Aorta (tissue), 5 donors: ENCODE results near the gene DOP1A. TPM values are rescaled to one million over a fixed set of nuclear protein-coding genes. Genes with fewer than 3 reads are reported as not detected.

Experiments used
- ATAC-seq: fragments of 200-7000 bp; cut with Tn5 transposase; one replicate; pipeline ENCODE4 v1.9.1; 2022; ENCODE audit warnings: moderate library complexity; ENCODE audit not compliant: low FRiP score
- DNase-seq, 2 donors: peaks; one replicate each; pipeline ENCODE4 v3.0.0-alpha.2; 2020
- H3K27ac ChIP-seq, 2 donors: one replicate each; pipeline ENCODE4 v1.5.1; 2013; ENCODE audit warnings: low read length in 2 of 2, mild to moderate bottlenecking in 2 of 2, moderate library complexity in 2 of 2, control low read depth in 1 of 2, inconsistent platforms in 1 of 2, low read depth in 1 of 2
- H3K27me3 ChIP-seq, 2 donors: one replicate each; pipeline ENCODE4 v1.6.1; 2013; ENCODE audit warnings: control low read depth in 1 of 2, low read length in 1 of 2, mild to moderate bottlenecking in 1 of 2, moderate library complexity in 1 of 2; ENCODE audit not compliant: insufficient read depth in 2 of 2, control insufficient read depth in 1 of 2
- H3K36me3 ChIP-seq, 2 donors: one replicate each; pipeline ENCODE4 v1.6.1; 2013; ENCODE audit warnings: control low read depth in 1 of 2, low read length in 1 of 2, mild to moderate bottlenecking in 1 of 2; ENCODE audit not compliant: insufficient read depth in 2 of 2, control insufficient read depth in 1 of 2
- H3K4me1 ChIP-seq, 2 donors: one replicate each; pipeline ENCODE4 v1.6.1; 2013; ENCODE audit warnings: low read length in 2 of 2, control low read depth in 1 of 2, mild to moderate bottlenecking in 1 of 2, moderate library complexity in 1 of 2; ENCODE audit not compliant: insufficient read depth in 2 of 2, control insufficient read depth in 1 of 2
- H3K4me3 ChIP-seq, 2 donors: one replicate each; pipeline ENCODE4 v1.5.1; 2013; ENCODE audit warnings: low read length in 2 of 2, control low read depth in 1 of 2, mild to moderate bottlenecking in 1 of 2
- H3K9me3 ChIP-seq: one replicate; pipeline ENCODE4 v1.6.1; 2013; ENCODE audit warnings: mild to moderate bottlenecking, low read length; ENCODE audit not compliant: control insufficient read depth
- WGBS, 2 donors: extraction: QIAGEN DNeasy Blood & Tissue Kit; methylation state at CpG; one replicate each; pipeline ENCODE4 v1.1.7; 2013; 5-methylcytosine and 5-hydroxymethylcytosine counted together
- intact Hi-C, 2 donors: fragments of 100-400 bp; cut with DNase I; formaldehyde crosslinking; loops; one replicate each; pipeline versions ENCODE4 v1.14.2 to v1.15.0; 2022
- polyA plus RNA-seq, 2 donors: library from polyadenylated mRNA; stranded (reverse); fragments of 200-250 nt; gene quantifications; one replicate each; pipeline ENCODE4 v1.2.3, GENCODE V29; 2013
- total RNA-seq, 2 donors: library from RNA; stranded (reverse); fragmentation: NEBNext Ultra II Directional; extraction: Animal tissue kit (Norgen Biotek cat#: 25700); gene quantifications; one replicate each; pipeline ENCODE4 v1.2.1, GENCODE V29; 2021
- donor health status: healthy with polysubstance abuse.
- donor health status: Bipolar disorder and iron deficiency.
- donor health status: DM: no; HTN: no; CAD: no.
- donor health status: DM: no; HTN: no; CAD: no.
- donor health status: DM: yes; HTN: yes; CAD: no.

The DOP1A gene
- total and polyA plus RNA-seq, 4 donors, result 2.4 to 35.1 (median 19.4) TPM

- 46 to 50% methylated on average over 5 of the region's 5 CpGs for WGBS, 2 donors
- DNase-seq, result no peak
- H3K4me1 ChIP-seq, result no peaks in the 10 kb centered on the region
- no peak for ATAC-seq
- H3K36me3 ChIP-seq, result peaks cover 0 to 1% of the 10 kb centered on the region in 2 donors
- H3K27me3 ChIP-seq, result no peaks in the 10 kb centered on the region
- H3K27ac ChIP-seq, result no peak overlapping the region
- intact Hi-C loops, result no loop called here
- H3K4me3 ChIP-seq, result no peak overlapping the region
- H3K9me3 ChIP-seq, result no peaks in the 10 kb centered on the region
Observed at GRCh38 chr6:83051377-83052172, 15.9 kb upstream of the DOP1A start.

- intact Hi-C loops, result no loop called here
- DNase-seq (no peak), ATAC-seq (no peak)
- H3K27ac ChIP-seq, result no peak overlapping the region
- 77% methylated on average over 3 of the region's 3 CpGs for WGBS, 2 donors
- H3K27me3 ChIP-seq, result no peaks in the 10 kb centered on the region
- no peaks in the 10 kb centered on the region for H3K4me1 ChIP-seq
- H3K9me3 ChIP-seq, result no peaks in the 10 kb centered on the region
- no peaks in the 10 kb centered on the region for H3K36me3 ChIP-seq
- no peak overlapping the region for H3K4me3 ChIP-seq
Observed at GRCh38 chr6:83053678-83054077, 13.8 kb upstream of the DOP1A start.

GRCh38 chr6:83055366-83055964, 12.0 kb upstream of the DOP1A start:
- Histone ChIP-seq H3K9me3 (no peaks in the 10 kb centered on the region), H3K36me3 (no peaks in the 10 kb centered on the region), H3K27me3 (no peaks in the 10 kb centered on the region), H3K27ac (no peak overlapping the region), H3K4me1 (no peaks in the 10 kb centered on the region), H3K4me3 (no peak overlapping the region)
- no peak for DNase-seq
- intact Hi-C loops, result loop anchor here (5.0 kb wide), 2 partner anchors 783 to 803 kb away; no protein-coding TSS in a partner anchor
- ATAC-seq, result peak; percentile 72
- WGBS, 2 donors, result 5 to 7% methylated on average over 6 of the region's 6 CpGs

GRCh38 chr6:83057705-83058321, 9.7 kb upstream of the DOP1A start:
- intact Hi-C loops, result loop anchor here (2.0 to 5.0 kb wide), 3 partner anchors 786 to 806 kb away; no protein-coding TSS in a partner anchor
- 25 to 38% methylated on average over 4 of the region's 4 CpGs for WGBS, 2 donors
- H3K9me3 ChIP-seq, result no peaks in the 10 kb centered on the region
- no peak overlapping the region for H3K27ac ChIP-seq
- H3K4me1 ChIP-seq, result no peaks in the 10 kb centered on the region
- H3K4me3 ChIP-seq, result no peak overlapping the region
- DNase-seq (no peak), ATAC-seq (no peak)
- no peaks in the 10 kb centered on the region for H3K27me3 ChIP-seq
- H3K36me3 ChIP-seq, result no peaks in the 10 kb centered on the region

- intact Hi-C loops, result loop anchor here in 1 of 2 donors (10.0 kb wide), 1 partner anchor 154 kb away; no protein-coding TSS in a partner anchor
- H3K36me3 ChIP-seq, result no peaks in the 10 kb centered on the region
- H3K27ac ChIP-seq, result no peak overlapping the region
- no peaks in the 10 kb centered on the region for H3K9me3 ChIP-seq
- no peaks in the 10 kb centered on the region for H3K27me3 ChIP-seq
- H3K4me3 ChIP-seq, result no peak overlapping the region
- no peak for ATAC-seq
- no peak for DNase-seq
- H3K4me1 ChIP-seq, result no peaks in the 10 kb centered on the region
Observed at GRCh38 chr6:83061190-83061589, 6.3 kb upstream of the DOP1A start.

GRCh38 chr6:83062225-83062624, 5.2 kb upstream of the DOP1A start:
- intact Hi-C loops, result loop anchor here in 1 of 2 donors (10.0 kb wide), 1 partner anchor 153 kb away; no protein-coding TSS in a partner anchor
- no peaks in the 10 kb centered on the region for H3K9me3 ChIP-seq
- ATAC-seq, result no peak
- H3K36me3 ChIP-seq, result no peaks in the 10 kb centered on the region
- no peak overlapping the region for H3K27ac ChIP-seq
- 95 to 96% methylated on average over 1 of the region's 1 CpG for WGBS, 2 donors
- no peaks in the 10 kb centered on the region for H3K4me1 ChIP-seq
- no peak overlapping the region for H3K4me3 ChIP-seq
- DNase-seq, result no peak
- no peaks in the 10 kb centered on the region for H3K27me3 ChIP-seq

GRCh38 chr6:83065511-83066192, 1.8 kb upstream of the DOP1A start, which contains the start of gene UBE3D:
Gene UBE3D, minus strand, starts transcription at chr6:83065841. Its CDS starts 123 bp downstream, at chr6:83065718.
- no peaks in the 10 kb centered on the region for H3K9me3 ChIP-seq
- ATAC-seq (peak; percentile 95), DNase-seq (peak; percentile 91 to 98)
- H3K27ac ChIP-seq, result no peak within 1 kb of the TSS
- H3K4me3 ChIP-seq, result peak within 1 kb of the TSS; percentile 81 to 82
- H3K27me3 ChIP-seq, result no peaks in the 10 kb centered on the region
- 2% methylated on average over 48 of the region's 48 CpGs for WGBS, 2 donors
- no peaks in the 10 kb centered on the region for H3K4me1 ChIP-seq
- H3K36me3 ChIP-seq, result no peaks in the 10 kb centered on the region
- intact Hi-C loops, result loop anchor here (2.0 to 10.0 kb wide), 5 partner anchors 52 to 449 kb away; partner anchors contain the start of genes PGM3 (in 1 of the 2), PRSS35 (in 1 of the 2) and RWDD2A (in 1 of the 2)

GRCh38 chr6:83068616-83069015, 1.1 kb downstream of the DOP1A start:
- 39 to 41% methylated on average over 6 of the region's 6 CpGs for WGBS, 2 donors
- ATAC-seq, result no peak
- H3K4me1 ChIP-seq, result no peaks in the 10 kb centered on the region
- no peaks in the 10 kb centered on the region for H3K27me3 ChIP-seq
- no peaks in the 10 kb centered on the region for H3K9me3 ChIP-seq
- no peak for DNase-seq
- H3K27ac ChIP-seq, result no peak overlapping the region
- peak overlapping the region; percentile 70 to 97 for H3K4me3 ChIP-seq
- no peaks in the 10 kb centered on the region for H3K36me3 ChIP-seq
- intact Hi-C loops, result loop anchor here (5.0 to 10.0 kb wide), 3 partner anchors 49 to 146 kb away; partner anchors contain the start of genes PGM3 (in 1 of the 2) and RWDD2A (in 1 of the 2)
